Gastrocnemius medialis (tissue), 4 donors: ENCODE data around the gene SHKBP1.

Source experiments
- CTCF ChIP-seq, 5 experiments: fragments of 450-650 bp in 3 of 5; fragments of 200-600 bp in 2 of 5; sonication (generic) in 2 of 5; IDR thresholded peaks in 4 of 5; conservative IDR thresholded peaks in 1 of 5; 1 replicate in 4 of 5; 2 replicates in 1 of 5; pipeline ENCODE4 v1.5.1; 2016 to 2019; ENCODE audit warnings: antibody characterized with exemption in 5 of 5, mild to moderate bottlenecking in 3 of 5, moderate library complexity in 3 of 5
- POLR2A ChIP-seq, 2 donors: fragments of 450-650 bp; IDR thresholded peaks; one replicate each; pipeline ENCODE4 v1.6.1; 2017; ENCODE audit warnings: antibody characterized with exemption in 2 of 2, mild to moderate bottlenecking in 2 of 2, moderate library complexity in 2 of 2

GRCh38 chr19:40570313-40571004 is 6.2 kb upstream of the SHKBP1 start:
- TF ChIP-seq CTCF (IDR thresholded peaks at IDR 0.05 in 4 of 5, conservative IDR thresholded peaks at IDR 0.05 in 1 of 5) (peak in 1 of 5 experiments; percentile 42), POLR2A (IDR thresholded peaks at IDR 0.05) (peak in 1 of 2 donors; percentile 27)
